ENCODE data around the gene C3orf22.

Gene C3orf22

GRCh38 chr3:126556637-126557414 is 1.9 kb downstream of the C3orf22 start:
- DNase-seq = no peak

GRCh38 chr3:126555795-126556636 is 2.7 kb downstream of the C3orf22 start:
- DNase-seq = no peak

- DNase-seq = no peak
Measured at GRCh38 chr3:126554560-126555525, 3.9 kb downstream of the C3orf22 start.

GRCh38 chr3:126553284-126554084 is 5.2 kb downstream of the C3orf22 start:
- no peak for DNase-seq

GRCh38 chr3:126552688-126553283 is 5.9 kb downstream of the C3orf22 start:
- no peak for DNase-seq

GRCh38 chr3:126551839-126552687 is 6.7 kb downstream of the C3orf22 start:
- DNase-seq = no peak

GRCh38 chr3:126551121-126551838 is 7.5 kb downstream of the C3orf22 start:
- no peak for DNase-seq

- DNase-seq = peak; percentile 10
Measured at GRCh38 chr3:126550488-126551051, 8.2 kb downstream of the C3orf22 start.

GRCh38 chr3:126549861-126550487 is 8.8 kb downstream of the C3orf22 start:
- DNase-seq = peak; percentile 11

GRCh38 chr3:126548556-126549466 is 9.9 kb downstream of the C3orf22 start:
- peak; percentile 24 for DNase-seq

GRCh38 chr3:126547721-126548120 is 11.0 kb downstream of the C3orf22 start:
- peak; percentile 12 for DNase-seq

- DNase-seq = peak; percentile 21
Measured at GRCh38 chr3:126546549-126547239, 12.0 kb downstream of the C3orf22 start.

GRCh38 chr3:126546013-126546412 is 12.7 kb downstream of the C3orf22 start:
- peak; percentile 10 for DNase-seq

- peak; percentile 15 for DNase-seq
Measured at GRCh38 chr3:126545544-126545943, 13.2 kb downstream of the C3orf22 start.

GRCh38 chr3:126544596-126545281 is 14.0 kb downstream of the C3orf22 start:
- peak; percentile 13 for DNase-seq

GRCh38 chr3:126543457-126544061 is 15.2 kb downstream of the C3orf22 start:
- DNase-seq = peak; percentile 19
